HCT116 (cell line): ENCODE data around the gene CAPN15. TPM values are rescaled to one million over a fixed set of nuclear protein-coding genes. Genes with fewer than 3 reads are reported as not detected.
A peak's percentile ranks its signal among the peaks of the same experiment; 100 is the strongest.

ENCODE experiments used
- ATAC-seq: fragments of 200-7000 bp; cut with Tn5 transposase; 2 replicates; pipeline ENCODE4 v1.9.1; 2020; ENCODE audit warnings: mild to moderate bottlenecking, moderate library complexity
- BruUV-seq: library from RNA; stranded (reverse); fragments of 400-500 nt; replicated peaks from 2 replicates; lab custom pipeline; 2021; lab: Mats Ljungman, UMichigan
- CTCF ChIA-PET: fragments of 300-600 bp; sonication (Branson Sonifier 250); formaldehyde crosslinking; loops from one replicate; lab custom pipeline; 2021; ENCODE audit warnings: antibody characterized with exemption; lab: Charles Lee
- POLR2A ChIA-PET: fragments of 300-600, 350-600 bp; sonication (Branson Sonifier 250); formaldehyde crosslinking; loops from one replicate; lab custom pipeline; 2021; ENCODE audit warnings: antibody characterized with exemption; lab: Charles Lee
- RAD21 ChIA-PET, 2 experiments: fragments of 300-600 bp; sonication (Branson Sonifier 250); formaldehyde crosslinking; loops; one replicate each; lab custom pipeline; 2023; ENCODE audit warnings: low total read pairs in 2 of 2; ENCODE audit not compliant: uncharacterized antibody in 2 of 2, unreplicated experiment in 2 of 2, low non-redundant PET in 1 of 2; lab: Charles Lee
- DNase-seq: peaks from one replicate; pipeline ENCODE4 v3.0.0-alpha.2; 2010; ENCODE audit warnings: low read depth, low spot score
- H2AFZ ChIP-seq: fragments of 200-600 bp; shearing (Covaris generic), sonication (generic); 2 replicates; pipeline ENCODE4 v1.6.1; 2017; ENCODE audit warnings: low read depth, mixed run types, mixed read lengths, antibody characterized with exemption, low read length; ENCODE audit not compliant: poor library complexity, severe bottlenecking
- H3K27ac ChIP-seq: 2 replicates; pipeline ENCODE4 v1.5.1; 2012; ENCODE audit warnings: low read depth, low read length
- H3K27me3 ChIP-seq: fragments of 200-600 bp; sonication (generic); 2 replicates; pipeline ENCODE4 v1.6.1; 2016; ENCODE audit warnings: mixed run types, low read length, mixed read lengths; ENCODE audit not compliant: insufficient read depth
- H3K36me3 ChIP-seq, 2 experiments: fragments of 200-500 bp in 1 of 2; fragments of 200-600 bp in 1 of 2; sonication (Bioruptor generic) in 1 of 2; sonication (generic) in 1 of 2; 2 replicates each; pipeline versions ENCODE4 v1.5.1 to v1.6.1; 2014 to 2016; ENCODE audit warnings: low read length in 2 of 2, inconsistent platforms in 1 of 2, mixed read lengths in 1 of 2, mixed run types in 1 of 2; ENCODE audit not compliant: insufficient read depth in 2 of 2, control insufficient read depth in 1 of 2
- H3K4me1 ChIP-seq, 2 experiments: fragments of 200-600 bp in 1 of 2; sonication (generic) in 1 of 2; 2 replicates each; pipeline versions ENCODE4 v1.5.1 to v1.6.1; 2012 to 2017; ENCODE audit warnings: low read length in 2 of 2, inconsistent platforms in 1 of 2, mild to moderate bottlenecking in 1 of 2, mixed read lengths in 1 of 2, mixed run types in 1 of 2, moderate library complexity in 1 of 2; ENCODE audit not compliant: insufficient read depth in 2 of 2, control insufficient read depth in 1 of 2
- H3K4me2 ChIP-seq: fragments of 200-600 bp; sonication (generic); 2 replicates; pipeline ENCODE4 v1.6.1; 2017; ENCODE audit warnings: mixed run types, low read length, mixed read lengths
- H3K4me3 ChIP-seq, 2 experiments: fragments of 200-600 bp in 1 of 2; sonication (generic) in 1 of 2; replicated peaks in 1 of 2; 2 replicates each; pipeline ENCODE4 v1.5.1; 2011 to 2016; ENCODE audit warnings: low read length in 2 of 2, control low read depth in 1 of 2, low read depth in 1 of 2, mild to moderate bottlenecking in 1 of 2, mixed read lengths in 1 of 2, mixed run types in 1 of 2
- H3K79me2 ChIP-seq: fragments of 200-600 bp; sonication (generic); 2 replicates; pipeline ENCODE4 v1.6.1; 2017; ENCODE audit warnings: mild to moderate bottlenecking, mixed run types, low read length, moderate library complexity, mixed read lengths; ENCODE audit not compliant: insufficient read depth
- H3K9ac ChIP-seq: fragments of 200-600 bp; sonication (generic); 2 replicates; pipeline ENCODE4 v1.6.1; 2016; ENCODE audit warnings: low read length, mixed read lengths
- H3K9me2 ChIP-seq: fragments of 200-600 bp; sonication (generic), shearing (Covaris generic); 2 replicates; pipeline ENCODE4 v1.6.1; 2017; ENCODE audit warnings: mixed run types, mild to moderate bottlenecking, moderate library complexity; ENCODE audit not compliant: insufficient read depth
- H3K9me3 ChIP-seq, 2 experiments: fragments of 200-500 bp in 1 of 2; fragments of 200-600 bp in 1 of 2; sonication (Bioruptor generic) in 1 of 2; sonication (generic) in 1 of 2; 2 replicates each; pipeline ENCODE4 v1.6.1; 2014 to 2017; ENCODE audit warnings: low read length in 2 of 2, mixed read lengths in 2 of 2, inconsistent platforms in 1 of 2, low read depth in 1 of 2, mild to moderate bottlenecking in 1 of 2, mixed run types in 1 of 2, moderate library complexity in 1 of 2; ENCODE audit not compliant: control insufficient read depth in 1 of 2, insufficient read depth in 1 of 2
- H4K20me1 ChIP-seq: fragments of 200-600 bp; sonication (generic), shearing (Covaris generic); 2 replicates; pipeline ENCODE4 v1.6.1; 2017; ENCODE audit warnings: mixed run types, mild to moderate bottlenecking, moderate library complexity; ENCODE audit not compliant: insufficient read depth
- EGR1 ChIP-seq: IDR thresholded peaks from 2 replicates; pipeline ENCODE4 v1.6.1; 2012; ENCODE audit warnings: low read depth
- ELF1 ChIP-seq: IDR thresholded peaks from 2 replicates; pipeline ENCODE4 v1.6.1; 2012; ENCODE audit warnings: low read depth, borderline replicate concordance
- JUND ChIP-seq: IDR thresholded peaks from 2 replicates; pipeline ENCODE4 v1.6.1; 2012
- POLR2AphosphoS5 ChIP-seq: IDR thresholded peaks from 2 replicates; pipeline ENCODE4 v1.6.1; 2011; ENCODE audit warnings: mild to moderate bottlenecking, low read depth, low read length, moderate library complexity
- intact Hi-C: fragments of 100-400 bp; cut with micrococcal nuclease; formaldehyde crosslinking; loops from 2 replicates; pipeline ENCODE4 v1.10.0; 2022
- total RNA-seq: library from RNA; stranded (reverse); gene quantifications from one replicate; pipeline ENCODE4 v1.2.1, GENCODE V29; 2021; ENCODE audit not compliant: unreplicated experiment
- TF ChIP-seq, protein P1 (sequence below): IDR thresholded peaks from 2 replicates; pipeline ENCODE4 v1.6.1; 2012; ENCODE audit warnings: low read depth
- TF ChIP-seq, protein P2 (sequence below): IDR thresholded peaks from 2 replicates; pipeline ENCODE4 v1.6.1; 2012
- TF ChIP-seq, protein P3 (sequence below), 3 experiments: fragments of 200-600 bp in 1 of 3; sonication (generic) in 1 of 3; IDR thresholded peaks in 2 of 3; conservative IDR thresholded peaks in 1 of 3; 2 replicates each; pipeline ENCODE4 v1.5.1; 2012 to 2017; ENCODE audit warnings: low read depth in 2 of 3, low read length in 2 of 3, antibody characterized with exemption in 1 of 3, borderline replicate concordance in 1 of 3, control low read depth in 1 of 3, mild to moderate bottlenecking in 1 of 3, mixed read lengths in 1 of 3, mixed run types in 1 of 3, moderate library complexity in 1 of 3; ENCODE audit not compliant: insufficient read depth in 1 of 3

The CAPN15 gene
- total RNA-seq, 1 experiment from 2014 or later: 39.0 TPM

DNA sequence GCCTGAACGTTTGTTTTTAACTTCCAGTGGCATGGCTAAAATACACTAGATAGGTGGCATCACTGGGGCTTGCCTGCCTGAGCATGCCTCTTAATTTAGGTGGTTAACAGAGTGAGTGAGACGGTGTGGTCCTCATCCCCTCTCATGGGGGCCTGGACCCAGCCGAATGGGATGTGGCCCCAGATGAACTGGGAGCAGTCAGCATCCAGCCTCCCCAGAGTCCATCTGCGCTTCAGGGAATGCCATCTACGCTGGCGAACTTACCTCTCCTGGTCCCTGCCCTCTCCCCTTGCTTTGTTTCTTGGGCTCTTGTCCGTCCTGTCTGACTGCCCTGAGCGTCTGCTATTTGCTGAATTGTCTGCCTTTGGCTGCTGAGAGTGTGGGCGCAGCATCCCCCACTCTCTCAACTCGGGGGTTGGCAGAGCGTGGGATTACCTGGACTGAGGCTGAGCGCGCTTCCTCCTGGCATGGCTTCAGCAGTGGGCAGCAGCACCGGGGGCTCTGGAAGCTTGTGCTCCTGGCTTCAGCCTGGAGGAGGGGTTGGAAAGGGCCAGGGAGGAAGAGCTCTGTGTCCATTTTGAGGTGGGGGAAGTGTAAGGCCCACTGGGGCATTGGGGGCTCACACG is 64.5 kb downstream of the CAPN15 start:
- no peaks in the 10 kb centered on the region for H3K9me2 ChIP-seq
- intact Hi-C loops: loop anchor here (5.0 kb wide), 1 partner anchor 35 kb away; no protein-coding TSS in a partner anchor
- no peak for DNase-seq
- H3K9ac ChIP-seq: 0 out of 2 replicates have a peak overlapping the region, but pooled peaks have one; percentile 36
- no peaks in the 10 kb centered on the region for H4K20me1 ChIP-seq
- ATAC-seq: no peak
- no peaks in the 10 kb centered on the region for H3K27me3 ChIP-seq
- no peaks in the 10 kb centered on the region for H3K9me3 ChIP-seq
- CTCF ChIA-PET: no interaction called here
- no peak overlapping the region for H2AFZ ChIP-seq
- no peaks in the 10 kb centered on the region for H3K36me3 ChIP-seq
- peak overlapping the region; percentile 70 for H3K4me2 ChIP-seq
- POLR2A ChIA-PET: interaction anchor here (0.5 kb wide), 1 partner anchor 1409 kb away, joined by 3 read pairs; no protein-coding TSS in a partner anchor
- RAD21 ChIA-PET: no interaction called here
- no TSS peak for BruUV-seq
- H3K4me1 ChIP-seq: peaks cover 30 to 41% of the 10 kb centered on the region in 2 experiments
- peaks cover 33% of the 10 kb centered on the region; the same call in 1 of the 2 replicates for H3K79me2 ChIP-seq
- no peak overlapping the region for H3K4me3 ChIP-seq
- TF ChIP-seq, protein P1, sequence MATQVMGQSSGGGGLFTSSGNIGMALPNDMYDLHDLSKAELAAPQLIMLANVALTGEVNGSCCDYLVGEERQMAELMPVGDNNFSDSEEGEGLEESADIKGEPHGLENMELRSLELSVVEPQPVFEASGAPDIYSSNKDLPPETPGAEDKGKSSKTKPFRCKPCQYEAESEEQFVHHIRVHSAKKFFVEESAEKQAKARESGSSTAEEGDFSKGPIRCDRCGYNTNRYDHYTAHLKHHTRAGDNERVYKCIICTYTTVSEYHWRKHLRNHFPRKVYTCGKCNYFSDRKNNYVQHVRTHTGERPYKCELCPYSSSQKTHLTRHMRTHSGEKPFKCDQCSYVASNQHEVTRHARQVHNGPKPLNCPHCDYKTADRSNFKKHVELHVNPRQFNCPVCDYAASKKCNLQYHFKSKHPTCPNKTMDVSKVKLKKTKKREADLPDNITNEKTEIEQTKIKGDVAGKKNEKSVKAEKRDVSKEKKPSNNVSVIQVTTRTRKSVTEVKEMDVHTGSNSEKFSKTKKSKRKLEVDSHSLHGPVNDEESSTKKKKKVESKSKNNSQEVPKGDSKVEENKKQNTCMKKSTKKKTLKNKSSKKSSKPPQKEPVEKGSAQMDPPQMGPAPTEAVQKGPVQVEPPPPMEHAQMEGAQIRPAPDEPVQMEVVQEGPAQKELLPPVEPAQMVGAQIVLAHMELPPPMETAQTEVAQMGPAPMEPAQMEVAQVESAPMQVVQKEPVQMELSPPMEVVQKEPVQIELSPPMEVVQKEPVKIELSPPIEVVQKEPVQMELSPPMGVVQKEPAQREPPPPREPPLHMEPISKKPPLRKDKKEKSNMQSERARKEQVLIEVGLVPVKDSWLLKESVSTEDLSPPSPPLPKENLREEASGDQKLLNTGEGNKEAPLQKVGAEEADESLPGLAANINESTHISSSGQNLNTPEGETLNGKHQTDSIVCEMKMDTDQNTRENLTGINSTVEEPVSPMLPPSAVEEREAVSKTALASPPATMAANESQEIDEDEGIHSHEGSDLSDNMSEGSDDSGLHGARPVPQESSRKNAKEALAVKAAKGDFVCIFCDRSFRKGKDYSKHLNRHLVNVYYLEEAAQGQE: no peak
- TF ChIP-seq JUND (no peak), ELF1 (no peak), EGR1 (no peak), POLR2AphosphoS5 (no peak)
- TF ChIP-seq, protein P2, sequence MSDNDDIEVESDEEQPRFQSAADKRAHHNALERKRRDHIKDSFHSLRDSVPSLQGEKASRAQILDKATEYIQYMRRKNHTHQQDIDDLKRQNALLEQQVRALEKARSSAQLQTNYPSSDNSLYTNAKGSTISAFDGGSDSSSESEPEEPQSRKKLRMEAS: no peak
- TF ChIP-seq, protein P3, sequence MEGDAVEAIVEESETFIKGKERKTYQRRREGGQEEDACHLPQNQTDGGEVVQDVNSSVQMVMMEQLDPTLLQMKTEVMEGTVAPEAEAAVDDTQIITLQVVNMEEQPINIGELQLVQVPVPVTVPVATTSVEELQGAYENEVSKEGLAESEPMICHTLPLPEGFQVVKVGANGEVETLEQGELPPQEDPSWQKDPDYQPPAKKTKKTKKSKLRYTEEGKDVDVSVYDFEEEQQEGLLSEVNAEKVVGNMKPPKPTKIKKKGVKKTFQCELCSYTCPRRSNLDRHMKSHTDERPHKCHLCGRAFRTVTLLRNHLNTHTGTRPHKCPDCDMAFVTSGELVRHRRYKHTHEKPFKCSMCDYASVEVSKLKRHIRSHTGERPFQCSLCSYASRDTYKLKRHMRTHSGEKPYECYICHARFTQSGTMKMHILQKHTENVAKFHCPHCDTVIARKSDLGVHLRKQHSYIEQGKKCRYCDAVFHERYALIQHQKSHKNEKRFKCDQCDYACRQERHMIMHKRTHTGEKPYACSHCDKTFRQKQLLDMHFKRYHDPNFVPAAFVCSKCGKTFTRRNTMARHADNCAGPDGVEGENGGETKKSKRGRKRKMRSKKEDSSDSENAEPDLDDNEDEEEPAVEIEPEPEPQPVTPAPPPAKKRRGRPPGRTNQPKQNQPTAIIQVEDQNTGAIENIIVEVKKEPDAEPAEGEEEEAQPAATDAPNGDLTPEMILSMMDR (IDR thresholded peaks at IDR 0.05 in 2 of 3, conservative IDR thresholded peaks at IDR 0.05 in 1 of 3; ENCODE audit: borderline replicate concordance in 1 of 3, insufficient read depth in 1 of 3, low read depth in 2 of 3, low read length in 2 of 3): no peak
- peak overlapping the region; percentile 76; the same call in 1 of the 2 replicates for H3K27ac ChIP-seq
